HFFc6 (cell line): ENCODE results near the gene WSB1. TPM values are rescaled to one million over a fixed set of nuclear protein-coding genes. Genes with fewer than 3 reads are reported as not detected.
A peak's percentile ranks its signal among the peaks of the same experiment; 100 is the strongest.
"Not testable (repeated sequence)": the region's sequence is repeated elsewhere in the genome, so short reads cannot be mapped to it uniquely, and the experiment has no call there.

Experiments
- DNase-seq: peaks from one replicate; pipeline ENCODE4 v3.0.0-alpha.2; 2018
- H3K27ac Mint-ChIP-seq: 2 replicates; pipeline ENCODE4 v1.8.0; 2020; ENCODE audit warnings: mild to moderate bottlenecking, mixed read lengths
- H3K27me3 Mint-ChIP-seq: 2 replicates; pipeline ENCODE4 v1.8.0; 2021; ENCODE audit warnings: mild to moderate bottlenecking, moderate library complexity, mixed read lengths; ENCODE audit not compliant: insufficient read depth
- H3K36me3 Mint-ChIP-seq: 2 replicates; pipeline ENCODE4 v1.8.0; 2021; ENCODE audit warnings: low read depth, mixed read lengths
- H3K4me1 Mint-ChIP-seq: 2 replicates; pipeline ENCODE4 v1.8.0; 2020; ENCODE audit warnings: low read depth, mixed read lengths
- H3K4me3 Mint-ChIP-seq: 2 replicates; pipeline ENCODE4 v1.8.0; 2020; ENCODE audit warnings: mild to moderate bottlenecking, moderate library complexity, mixed read lengths
- H3K9me3 Mint-ChIP-seq: 2 replicates; pipeline ENCODE4 v1.8.0; 2020; ENCODE audit warnings: mild to moderate bottlenecking, mixed read lengths
- CTCF ChIP-seq: fragments of 200-600 bp; sonication (generic); IDR thresholded peaks from 2 replicates; pipeline ENCODE4 v1.5.0; 2021; ENCODE audit warnings: antibody characterized with exemption, mild to moderate bottlenecking
- total RNA-seq, 6 experiments: library from RNA; stranded (reverse); fragmentation: NEBNext Ultra II Directional; extraction: Animal tissue kit (Norgen Biotek cat#: 25700); gene quantifications; 2 replicates in 1 of 6; 3 replicates in 5 of 6; pipeline ENCODE4 v1.2.3, GENCODE V29; 2021

The WSB1 gene
- total RNA-seq, 6 experiments from 2014 or later, result 60.5 to 74.4 (median 66.5) TPM

DNA sequence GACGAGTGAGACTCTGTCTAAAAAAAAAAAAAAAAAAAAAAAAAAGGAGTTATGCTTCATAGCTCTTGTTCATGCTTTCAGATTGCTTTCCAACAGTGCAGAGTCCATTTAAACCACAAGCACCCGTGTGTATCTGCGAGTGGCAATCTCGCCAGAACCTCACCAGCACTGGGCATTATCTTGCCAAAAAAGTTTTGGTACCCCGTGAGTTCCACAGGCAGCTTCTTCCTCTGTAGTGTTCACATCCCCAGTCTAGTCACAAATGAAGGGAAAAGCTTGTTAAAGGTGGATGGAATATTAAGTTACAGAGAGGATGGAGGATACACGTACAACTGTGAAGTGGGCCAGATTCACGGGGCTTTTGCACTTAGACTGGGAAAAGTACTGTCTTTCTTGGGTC, 33.5 kb downstream of the WSB1 start:
- Mint-ChIP-seq H3K9me3 (no peaks in the 10 kb centered on the region), H3K27ac (no peak overlapping the region), H3K4me1 (peaks cover 20% of the 10 kb centered on the region), H3K27me3 (peaks cover 6% of the 10 kb centered on the region), H3K4me3 (no peak overlapping the region), H3K36me3 (no peaks in the 10 kb centered on the region)
- no peak for TF ChIP-seq CTCF
- no peak for DNase-seq

DNA sequence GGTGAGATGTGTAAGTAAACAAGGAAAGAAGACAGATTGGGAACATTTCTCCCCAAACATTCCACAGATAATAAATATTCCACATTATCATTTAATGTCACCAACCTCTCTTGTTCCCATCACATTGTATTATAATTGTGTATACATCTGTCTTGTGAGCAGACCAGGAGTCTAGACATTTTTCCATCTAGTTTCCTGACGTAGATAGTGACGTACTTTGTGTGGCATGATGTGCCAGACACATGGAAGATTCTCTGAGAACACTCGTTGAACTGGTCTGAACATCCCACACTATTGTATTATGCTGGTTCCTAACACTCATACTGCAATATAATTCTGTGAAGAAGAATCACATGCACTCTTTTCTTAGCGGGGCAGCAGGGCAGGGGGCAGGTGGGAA, 34.0 kb downstream of the WSB1 start:
- TF ChIP-seq CTCF, result no peak
- Mint-ChIP-seq H3K27me3 (peaks cover 6% of the 10 kb centered on the region), H3K9me3 (no peaks in the 10 kb centered on the region), H3K27ac (no peak overlapping the region), H3K4me1 (peaks cover 23% of the 10 kb centered on the region), H3K36me3 (no peaks in the 10 kb centered on the region), H3K4me3 (no peak overlapping the region)
- no peak for DNase-seq

GRCh38 chr17:27328686-27329085, 34.8 kb downstream of the WSB1 start:
- not testable (repeated sequence) for H3K36me3 Mint-ChIP-seq, H3K27ac Mint-ChIP-seq, H3K9me3 Mint-ChIP-seq, H3K4me3 Mint-ChIP-seq, DNase-seq, H3K27me3 Mint-ChIP-seq
- H3K4me1 Mint-ChIP-seq, result peaks cover 22% of the 10 kb centered on the region

GRCh38 chr17:27329146-27329805, 35.4 kb downstream of the WSB1 start:
- TF ChIP-seq CTCF, result no peak
- no peak for DNase-seq
- peaks cover 6% of the 10 kb centered on the region for H3K27me3 Mint-ChIP-seq

DNA sequence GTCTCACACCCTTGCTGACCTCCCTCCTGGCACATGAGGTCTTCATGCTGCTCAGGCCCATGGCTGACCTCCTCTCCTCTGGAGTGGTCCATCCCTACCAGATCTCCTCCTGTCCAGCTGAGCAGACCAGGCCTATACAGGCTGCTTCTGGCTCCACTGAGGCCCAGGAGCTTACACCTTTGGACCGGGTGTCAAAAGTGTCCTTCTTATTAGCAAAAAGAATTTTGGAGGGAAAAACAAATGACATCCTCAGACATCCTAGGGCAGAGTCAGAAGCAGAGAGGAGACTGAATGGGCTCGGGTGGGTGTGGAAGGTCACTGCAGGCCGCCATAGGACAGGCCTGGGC, 38.1 kb downstream of the WSB1 start:
- H3K9me3 Mint-ChIP-seq, result no peaks in the 10 kb centered on the region
- H3K4me3 Mint-ChIP-seq, result no peak overlapping the region
- peaks cover 6% of the 10 kb centered on the region for H3K27me3 Mint-ChIP-seq
- peak overlapping the region; percentile 85 for H3K27ac Mint-ChIP-seq
- no peak for DNase-seq
- no peaks in the 10 kb centered on the region for H3K36me3 Mint-ChIP-seq
- peaks cover 26% of the 10 kb centered on the region for H3K4me1 Mint-ChIP-seq
- TF ChIP-seq CTCF, result no peak

More at GRCh38 chr17:27329146-27329805, 35.4 kb downstream of the WSB1 start:
- no peak overlapping the region for H3K27ac Mint-ChIP-seq
- no peak overlapping the region for H3K4me3 Mint-ChIP-seq
- no peaks in the 10 kb centered on the region for H3K9me3 Mint-ChIP-seq
- no peaks in the 10 kb centered on the region for H3K36me3 Mint-ChIP-seq
- H3K4me1 Mint-ChIP-seq, result peaks cover 26% of the 10 kb centered on the region

GRCh38 chr17:27332485-27333409, 38.8 kb downstream of the WSB1 start:
- H3K27me3 Mint-ChIP-seq, result peaks cover 5% of the 10 kb centered on the region; the same call in 1 of the 2 replicates
- TF ChIP-seq CTCF, result peak; percentile 90
- H3K9me3 Mint-ChIP-seq, result no peaks in the 10 kb centered on the region
- no peaks in the 10 kb centered on the region for H3K36me3 Mint-ChIP-seq
- H3K4me1 Mint-ChIP-seq, result peaks cover 26% of the 10 kb centered on the region
- DNase-seq, result peak; percentile 97
- H3K4me3 Mint-ChIP-seq, result peak overlapping the region; percentile 90
- H3K27ac Mint-ChIP-seq, result peak overlapping the region; percentile 85
